HG03460 (cell line): ENCODE data around the gene ZSCAN25.
"Not testable (repeated sequence)": the region's sequence is repeated elsewhere in the genome, so short reads cannot be mapped to it uniquely, and the experiment has no call there.

ENCODE experiments used
- ATAC-seq: cut with Tn5 transposase; IDR thresholded peaks from one replicate; pipeline ENCODE4 v1.9.1; 2021; ENCODE audit not compliant: unreplicated experiment

Gene ZSCAN25

DNA sequence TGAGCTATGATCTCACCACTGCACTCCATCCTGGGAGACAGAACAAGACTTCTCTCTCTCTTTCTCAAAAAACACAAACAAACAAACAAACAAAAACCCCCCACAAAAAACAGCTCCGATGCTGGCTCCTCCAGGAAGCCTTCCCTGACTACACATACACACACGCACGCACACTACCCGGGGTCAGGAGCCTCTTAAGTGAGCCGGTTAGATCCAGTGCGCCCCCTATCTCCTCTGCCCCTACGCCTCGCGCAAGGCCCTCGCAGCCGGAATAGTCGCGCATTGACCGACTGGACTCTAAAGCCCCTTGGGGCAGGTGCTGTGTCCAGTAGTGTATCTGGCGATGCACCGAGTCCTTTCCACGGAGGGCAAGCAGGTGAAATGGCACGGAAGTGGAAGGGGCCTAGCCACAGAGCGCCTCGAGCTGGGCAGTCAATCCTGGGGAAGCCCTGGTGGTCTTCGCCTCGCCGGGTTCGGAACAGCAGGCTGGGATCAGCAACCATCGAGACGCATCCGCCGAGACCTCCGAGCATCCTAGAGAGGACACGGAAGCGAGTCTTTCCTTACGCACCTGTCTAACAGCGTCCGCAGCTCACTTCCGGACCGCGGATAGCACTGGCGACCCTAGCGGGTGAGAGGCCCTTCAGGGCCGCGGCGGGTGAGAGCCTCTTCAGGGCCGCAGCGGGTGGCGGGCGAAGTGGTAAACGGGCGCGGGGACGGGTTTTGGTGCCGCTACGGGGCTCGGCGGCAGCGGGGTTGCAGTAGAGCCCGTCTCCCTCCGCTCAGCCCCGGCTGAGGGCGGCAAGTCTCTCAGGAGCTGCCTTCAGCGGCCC is at the start of gene ZSCAN25:
ZSCAN25 (plus strand) TSS at position 588 of the 833 bp plus-strand sequence. CDS start 2,661 bp downstream, outside the sequence.
- peak; percentile 91 for ATAC-seq

DNA sequence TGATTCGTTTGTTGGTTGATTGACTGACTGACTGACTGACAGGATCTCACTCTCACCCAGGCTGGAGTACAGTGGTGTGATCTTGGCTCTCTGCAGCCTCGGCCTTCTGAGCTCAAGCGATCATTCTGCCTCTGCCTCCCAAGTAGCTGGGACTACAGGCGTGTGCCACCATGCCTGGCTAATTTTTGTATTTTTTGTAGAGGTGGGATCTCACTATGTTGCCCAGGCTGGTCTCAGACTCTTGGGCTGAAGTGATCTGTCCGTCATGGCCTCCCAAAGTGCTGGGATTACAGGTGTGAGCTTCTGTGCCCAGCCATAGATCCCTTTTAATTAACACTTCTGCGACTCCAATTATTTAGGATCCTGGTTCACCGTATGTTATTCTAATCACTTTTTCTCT is 48.0 kb upstream of the ZSCAN25 start:
- ATAC-seq = not testable (repeated sequence)

DNA sequence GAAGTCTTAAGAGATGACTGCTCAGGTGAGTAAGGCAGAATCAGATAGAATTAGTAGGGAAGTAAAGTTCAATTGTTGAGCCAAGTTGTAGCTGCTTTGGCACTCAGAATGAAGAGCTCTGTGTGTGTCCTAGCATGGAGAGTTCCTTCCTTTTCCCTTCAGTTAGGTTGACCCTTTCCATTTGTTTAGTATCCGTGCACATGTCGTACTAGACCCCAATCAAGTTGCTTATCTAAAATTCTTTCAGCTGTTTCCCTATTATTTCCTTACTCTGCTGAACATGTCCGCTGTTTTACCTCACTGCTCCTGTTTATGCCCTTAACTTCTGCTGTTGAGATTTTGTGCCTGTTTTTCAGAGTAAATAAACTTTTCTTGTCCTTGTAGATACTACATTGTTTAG is 45.0 kb upstream of the ZSCAN25 start:
- ATAC-seq = no peak

- no peak for ATAC-seq
Measured at GRCh38 chr7:99573257-99573656, 43.5 kb upstream of the ZSCAN25 start.

- ATAC-seq = no peak
Measured at GRCh38 chr7:99576251-99576650, 40.5 kb upstream of the ZSCAN25 start.

- no peak for ATAC-seq
Measured at GRCh38 chr7:99579281-99579955, 37.3 kb upstream of the ZSCAN25 start.

- no peak for ATAC-seq
Measured at GRCh38 chr7:99579956-99580777, 36.6 kb upstream of the ZSCAN25 start.

DNA sequence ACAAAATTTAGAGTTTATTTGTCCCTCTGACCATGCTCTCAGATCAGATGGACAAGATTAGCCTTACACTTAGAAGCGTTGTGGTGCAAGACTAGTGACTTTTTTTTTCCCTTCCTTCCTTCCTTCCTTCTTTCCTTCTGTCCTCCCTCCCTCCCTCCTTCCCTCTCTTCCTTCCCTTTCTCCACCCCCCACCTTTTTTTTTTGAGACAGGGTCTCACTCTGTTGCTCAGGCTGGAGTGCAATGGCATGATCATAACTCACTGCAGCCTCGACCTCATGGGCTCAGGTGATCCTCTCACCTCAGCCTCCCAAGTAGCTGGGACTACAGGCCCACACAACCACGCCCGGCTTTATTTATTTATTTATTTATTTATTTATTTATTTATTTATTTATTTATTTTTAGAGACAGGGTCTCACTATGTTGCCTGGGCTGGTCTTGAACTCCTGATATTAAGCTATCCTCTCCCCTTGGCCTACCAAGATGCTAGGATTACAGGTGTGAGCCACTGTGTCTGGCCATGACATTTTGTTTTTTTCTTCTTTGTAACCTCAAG is 35.9 kb upstream of the ZSCAN25 start:
- ATAC-seq = not testable (repeated sequence)

DNA sequence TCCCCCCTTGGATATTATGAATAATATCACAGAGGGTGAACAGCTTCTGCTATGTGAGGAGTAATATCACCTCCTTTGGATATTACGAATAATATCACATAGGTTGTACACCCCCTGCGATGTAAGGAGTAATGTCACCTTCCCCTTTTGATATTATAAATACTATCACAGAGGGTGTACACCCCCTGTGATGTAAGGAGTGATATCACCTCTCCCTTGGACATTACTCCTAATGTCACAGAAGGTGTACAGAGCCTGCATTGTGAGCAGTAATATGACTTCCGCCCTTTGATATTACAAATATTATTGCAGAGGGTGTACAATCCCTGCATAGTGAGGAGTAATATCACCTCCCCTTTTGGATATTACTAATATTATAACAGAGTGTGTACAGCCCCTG is 27.9 kb upstream of the ZSCAN25 start:
- no peak for ATAC-seq

GRCh38 chr7:99594948-99595745 is 21.6 kb upstream of the ZSCAN25 start:
- ATAC-seq = no peak

- no peak for ATAC-seq
Measured at GRCh38 chr7:99596408-99596955, 20.3 kb upstream of the ZSCAN25 start.

- ATAC-seq = no peak
Measured at GRCh38 chr7:99597762-99598501, 18.8 kb upstream of the ZSCAN25 start, which contains the start of gene TMEM225B. TSS of gene TMEM225B (plus strand) at chr7:99598267. CDS start at chr7:99604389, 6,122 bp downstream.

GRCh38 chr7:99599836-99600235 is 16.9 kb upstream of the ZSCAN25 start:
- ATAC-seq = no peak

GRCh38 chr7:99601656-99602310 is 15.0 kb upstream of the ZSCAN25 start:
- no peak for ATAC-seq

GRCh38 chr7:99605527-99605926 is 11.2 kb upstream of the ZSCAN25 start:
- ATAC-seq = no peak

DNA sequence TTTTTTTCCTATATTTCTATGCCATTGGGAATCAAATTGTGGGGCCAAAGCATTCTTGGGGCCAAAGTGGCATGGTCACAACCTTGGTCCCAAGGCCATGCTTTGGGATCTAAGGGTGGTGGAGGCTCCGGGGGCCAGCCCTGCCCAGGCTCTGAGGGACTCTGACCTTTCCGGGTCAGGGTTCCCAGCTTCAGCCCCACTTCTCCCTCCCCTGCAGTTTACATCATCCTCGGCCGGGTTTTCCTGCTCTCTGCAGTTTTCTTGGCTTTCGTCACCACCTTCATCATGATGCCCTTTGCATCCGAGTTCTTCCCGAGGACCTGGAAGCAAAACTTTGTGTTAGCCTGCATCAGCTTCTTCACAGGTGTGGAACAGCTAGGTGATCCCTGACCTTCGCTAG is 10.2 kb upstream of the ZSCAN25 start:
- ATAC-seq = no peak

- no peak for ATAC-seq
Measured at GRCh38 chr7:99607548-99607947, 9.2 kb upstream of the ZSCAN25 start.

- no peak for ATAC-seq
Measured at GRCh38 chr7:99614495-99614894, 2.3 kb upstream of the ZSCAN25 start.

GRCh38 chr7:99615989-99616358 is 772 bp upstream of the ZSCAN25 start:
- ATAC-seq = no peak
